Hippocampal formation (tissue), 2 donors: Measurements from ENCODE around the gene NAMPT.
"Not testable (repeated sequence)": the region's sequence is repeated elsewhere in the genome, so short reads cannot be mapped to it uniquely, and the experiment has no call there.

Experiments
- DNase-seq, 2 donors: peaks; one replicate each; lab custom pipeline; 2025; lab: John Stamatoyannopoulos, UW

The NAMPT gene

DNA sequence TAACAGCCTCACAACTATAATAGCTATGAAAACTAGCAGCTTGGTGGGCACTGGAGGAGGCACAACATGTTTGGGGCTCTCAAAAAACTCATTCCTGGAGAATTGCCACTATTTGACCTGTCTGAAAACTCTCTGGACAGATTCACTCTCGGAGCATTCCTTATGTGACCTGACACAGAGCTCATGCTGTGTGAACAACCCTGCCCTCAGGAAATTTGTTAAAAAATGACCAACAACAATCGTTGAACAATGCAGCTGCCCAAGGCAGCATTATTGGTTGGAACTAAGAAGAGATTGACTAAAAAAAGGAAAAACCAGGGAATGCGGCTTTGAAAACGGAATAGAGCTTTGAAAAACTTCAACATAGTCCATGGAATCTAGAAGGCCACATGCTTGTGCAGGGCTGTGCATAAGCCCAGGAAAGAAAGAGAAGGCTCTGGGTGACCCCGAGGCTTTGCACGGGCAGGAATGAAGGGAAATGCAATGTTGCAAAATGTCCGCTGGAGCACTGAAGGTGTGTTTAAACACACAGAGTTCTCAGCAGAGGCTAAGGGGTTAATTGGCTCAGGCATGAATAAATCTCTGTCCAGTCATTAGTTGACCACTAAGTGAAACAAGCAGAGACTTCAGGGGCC is 52.8 kb downstream of the NAMPT start:
- DNase-seq, result no peak

DNA sequence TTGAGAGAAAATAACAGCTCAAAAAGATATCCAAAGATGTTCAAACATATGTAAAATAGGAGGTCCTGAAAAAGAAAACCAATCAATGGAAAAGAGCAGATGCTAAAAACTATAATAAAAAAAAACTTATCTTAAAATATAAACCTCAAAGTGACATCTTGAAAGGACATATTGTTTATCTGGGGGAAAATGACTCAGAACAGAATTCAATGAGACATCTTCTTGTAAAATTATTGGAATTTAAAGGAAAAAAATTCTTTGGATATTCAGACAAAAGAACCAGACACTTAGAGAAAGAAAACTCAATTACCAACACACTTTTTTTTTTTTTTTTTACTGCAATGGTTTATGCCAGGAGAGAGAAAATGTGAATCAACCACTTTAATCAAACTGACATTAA is 58.9 kb downstream of the NAMPT start:
- DNase-seq, result no peak

DNA sequence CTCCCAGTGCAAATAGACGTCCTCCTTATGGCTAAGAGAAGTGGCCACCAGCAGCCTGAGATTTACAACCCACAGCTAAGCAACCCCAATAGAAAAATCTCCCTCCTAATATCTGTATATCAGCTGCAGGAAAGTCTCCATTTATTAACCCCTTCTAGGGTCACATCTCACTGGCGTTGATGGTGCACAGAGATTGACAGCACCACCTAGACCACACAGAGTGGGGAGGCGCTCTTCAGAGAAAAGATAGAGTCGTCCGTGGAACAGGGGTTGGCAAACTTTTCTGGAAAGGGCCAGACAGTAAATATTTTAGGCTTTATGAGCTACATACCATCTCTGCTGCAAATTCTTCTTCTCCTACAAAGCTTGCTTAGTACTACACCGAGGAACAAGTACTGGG is 60.0 kb downstream of the NAMPT start:
- DNase-seq, result no peak

DNA sequence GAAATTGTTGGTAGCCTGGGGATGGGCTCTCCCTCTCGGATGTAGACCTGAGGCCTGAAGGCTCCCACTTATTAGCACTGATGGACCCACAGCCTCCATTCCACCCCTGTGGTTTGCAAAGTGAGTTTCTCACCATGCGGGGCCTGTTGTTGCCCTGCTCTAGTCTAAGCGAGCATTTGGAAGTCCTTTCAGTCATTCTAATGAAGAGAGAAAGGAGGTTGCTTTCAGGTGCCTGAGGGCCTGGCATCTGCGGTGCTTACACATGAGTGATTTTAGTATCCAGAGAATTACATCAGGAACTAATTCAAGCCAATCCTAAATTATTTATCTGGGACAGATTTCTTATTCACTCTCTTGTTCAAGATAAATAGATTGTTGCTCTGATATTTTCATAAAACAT is 61.6 kb downstream of the NAMPT start:
- DNase-seq, result no peak

DNA sequence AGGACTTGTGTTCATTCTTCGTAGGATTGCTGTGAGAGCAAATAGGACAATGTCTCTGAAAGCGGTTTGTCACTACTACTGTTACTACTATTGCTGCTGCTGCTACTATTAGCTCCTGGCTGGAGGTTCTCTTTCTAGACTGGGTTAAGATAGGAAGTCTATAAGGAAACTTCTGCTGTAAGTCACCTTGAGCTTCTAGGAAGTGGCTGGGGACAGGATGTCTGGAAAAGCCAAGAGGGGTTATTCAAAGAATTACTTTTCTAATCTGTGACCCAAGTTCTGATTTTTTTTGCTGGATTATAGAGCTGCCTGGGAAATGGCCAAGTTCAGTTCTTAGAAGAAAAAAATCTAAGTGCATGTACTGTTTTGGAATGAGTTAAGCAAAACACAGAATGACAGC is 62.2 kb downstream of the NAMPT start:
- DNase-seq, result no peak

DNA sequence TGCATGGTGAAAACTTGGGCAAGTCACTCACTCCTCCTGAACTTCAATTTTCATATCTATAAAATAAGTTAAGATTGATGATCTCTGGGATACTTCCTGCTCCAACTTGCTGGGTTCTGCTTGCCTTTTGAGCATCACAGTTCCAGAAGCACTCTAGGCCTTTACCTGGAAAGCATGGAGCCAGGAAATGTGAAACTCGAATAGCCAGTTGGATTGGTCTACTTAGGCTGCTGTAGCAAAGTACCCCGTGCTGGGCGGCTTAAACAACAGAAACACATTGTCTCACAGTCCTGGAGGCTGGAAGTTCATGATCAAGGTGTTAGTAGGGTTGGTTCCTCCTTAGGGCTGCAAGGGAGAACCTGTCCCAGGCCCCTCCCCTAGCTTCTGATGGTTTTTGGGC is 64.5 kb downstream of the NAMPT start:
- DNase-seq, result no peak

DNA sequence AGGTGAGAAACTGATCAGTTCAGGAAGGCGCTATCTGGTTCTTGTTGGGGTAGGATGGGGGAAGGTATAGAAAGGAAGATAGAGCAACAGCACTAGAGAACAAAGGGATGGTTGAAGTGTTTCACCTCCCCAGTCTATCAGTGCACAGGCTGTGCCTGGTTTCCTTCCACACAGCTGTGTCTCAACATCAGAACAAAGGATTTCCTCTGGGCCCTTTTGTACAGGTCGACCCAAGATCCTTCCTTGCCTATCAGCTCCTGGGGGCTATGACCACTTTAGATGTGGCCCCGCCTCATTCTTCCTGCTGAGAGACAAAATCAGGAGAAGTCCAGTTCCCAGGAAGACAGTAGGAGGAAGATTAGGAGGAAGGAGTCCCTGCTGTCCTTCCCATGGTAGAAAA is 65.6 kb downstream of the NAMPT start:
- DNase-seq, result no peak

DNA sequence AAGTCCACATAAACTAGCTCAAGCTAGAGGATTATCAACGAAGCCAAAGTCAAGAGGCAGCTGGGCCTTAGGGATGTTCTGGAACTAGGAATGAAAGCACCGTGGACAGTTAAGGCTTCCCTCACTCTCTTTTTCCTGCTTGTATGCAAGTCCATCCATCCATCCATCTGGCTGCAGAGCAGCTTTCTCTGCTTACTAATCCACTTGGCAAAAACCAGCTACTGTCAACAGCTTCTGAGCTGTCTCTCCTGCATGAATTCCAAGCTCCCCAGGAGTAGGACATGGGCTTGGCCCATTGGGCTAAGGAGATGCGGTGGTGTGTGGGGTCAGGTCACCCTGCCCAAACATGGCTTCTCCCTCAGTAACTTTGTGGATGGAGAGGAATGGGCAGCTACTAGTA is 66.2 kb downstream of the NAMPT start:
- no peak for DNase-seq

DNA sequence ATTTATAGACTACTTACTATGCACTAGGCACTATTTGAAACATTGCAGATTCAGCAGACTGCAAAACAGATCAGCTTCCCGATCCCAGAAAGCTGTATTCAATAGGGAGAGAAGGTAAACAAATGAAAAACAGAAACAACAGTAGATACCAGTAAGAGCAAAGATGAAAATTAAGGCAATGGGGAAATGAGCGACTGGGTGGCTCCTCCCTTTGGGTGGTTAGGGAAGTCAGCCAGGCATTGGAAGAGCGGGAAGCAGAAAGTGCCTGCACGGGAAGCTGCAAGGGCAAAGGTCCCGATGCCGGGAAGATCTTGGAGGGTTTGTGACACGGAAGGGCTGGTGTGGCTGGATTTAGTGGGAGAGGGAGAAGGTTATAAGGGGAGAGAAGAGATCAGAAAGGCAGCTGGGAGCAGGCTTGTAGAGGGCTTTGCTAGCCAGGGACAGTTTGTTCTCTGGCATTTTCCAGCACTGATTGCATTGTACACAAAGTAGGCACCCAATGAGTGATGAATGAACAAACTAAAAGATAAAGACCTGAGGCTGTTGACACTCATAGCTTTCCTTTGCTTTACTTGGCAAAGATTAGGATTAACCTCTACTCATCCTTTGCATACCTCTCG is 67.8 kb downstream of the NAMPT start:
- no peak for DNase-seq

DNA sequence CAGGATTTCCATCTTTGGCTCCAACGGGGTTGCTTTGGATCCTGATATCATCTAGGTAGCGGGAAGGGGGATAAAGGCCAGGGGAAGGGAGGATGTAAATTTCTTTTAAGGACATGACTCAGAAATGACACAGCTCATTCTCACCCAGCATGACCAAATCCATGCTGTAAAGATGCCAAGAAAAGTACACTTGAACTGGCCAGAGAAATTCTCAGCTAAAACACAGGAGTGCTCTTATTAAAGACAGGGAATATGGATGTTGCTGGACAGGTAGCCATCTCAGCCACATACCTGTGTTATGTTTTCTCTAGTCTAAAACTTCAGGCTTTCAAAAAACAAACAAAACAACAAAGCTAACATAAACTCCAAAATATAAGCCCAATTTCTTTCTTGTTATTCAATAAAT is 68.3 kb downstream of the NAMPT start:
- no peak for DNase-seq

DNA sequence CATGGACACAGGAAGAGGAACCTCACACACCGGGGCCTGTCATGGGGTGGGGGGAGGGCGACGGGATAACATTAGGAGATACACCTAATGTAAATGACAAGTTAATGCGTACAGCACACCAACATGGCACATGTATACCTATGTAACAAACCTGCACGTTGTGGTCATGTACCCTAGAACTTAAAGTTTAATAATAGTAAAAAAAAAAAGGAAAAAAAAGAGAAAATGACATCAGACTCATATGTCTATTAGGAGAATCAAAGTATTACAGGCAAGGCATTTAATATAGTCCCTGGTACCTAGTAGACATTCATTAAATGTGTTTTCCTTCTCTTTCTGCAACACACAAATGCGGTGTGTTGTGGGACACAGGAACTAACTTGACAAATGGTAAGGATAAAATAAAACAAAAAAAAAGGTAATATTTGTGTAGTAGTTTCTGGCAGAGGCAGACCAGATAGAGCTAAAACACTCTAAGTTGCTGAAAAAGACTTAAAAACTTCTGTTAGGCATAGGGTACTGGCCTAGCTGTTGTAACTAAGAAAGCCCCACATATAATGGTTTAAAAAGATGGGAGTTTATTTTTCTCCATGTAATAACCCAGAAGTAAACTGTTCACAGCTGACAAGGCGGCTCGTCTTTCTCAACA is 68.8 kb downstream of the NAMPT start:
- DNase-seq, result no peak

DNA sequence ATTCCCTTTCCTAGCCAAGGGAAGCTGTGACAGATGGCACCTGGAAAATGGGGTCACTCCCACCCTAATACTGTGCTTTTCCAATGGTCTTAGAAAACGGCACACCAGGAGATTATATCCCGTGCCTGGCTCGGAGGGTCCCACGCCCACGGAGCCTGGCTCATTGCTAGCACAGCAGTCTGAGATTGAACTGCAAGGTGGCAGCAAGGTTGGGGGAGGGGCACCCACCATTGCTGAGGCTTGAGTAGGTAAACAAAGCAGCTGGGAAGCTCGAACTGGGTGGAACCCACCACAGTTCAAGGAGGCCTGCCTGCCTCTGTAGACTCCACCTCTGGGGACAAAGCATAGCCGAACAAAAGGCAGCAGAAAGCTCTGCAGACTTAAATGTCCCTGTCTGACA is 75.8 kb downstream of the NAMPT start:
- not testable (repeated sequence) for DNase-seq

DNA sequence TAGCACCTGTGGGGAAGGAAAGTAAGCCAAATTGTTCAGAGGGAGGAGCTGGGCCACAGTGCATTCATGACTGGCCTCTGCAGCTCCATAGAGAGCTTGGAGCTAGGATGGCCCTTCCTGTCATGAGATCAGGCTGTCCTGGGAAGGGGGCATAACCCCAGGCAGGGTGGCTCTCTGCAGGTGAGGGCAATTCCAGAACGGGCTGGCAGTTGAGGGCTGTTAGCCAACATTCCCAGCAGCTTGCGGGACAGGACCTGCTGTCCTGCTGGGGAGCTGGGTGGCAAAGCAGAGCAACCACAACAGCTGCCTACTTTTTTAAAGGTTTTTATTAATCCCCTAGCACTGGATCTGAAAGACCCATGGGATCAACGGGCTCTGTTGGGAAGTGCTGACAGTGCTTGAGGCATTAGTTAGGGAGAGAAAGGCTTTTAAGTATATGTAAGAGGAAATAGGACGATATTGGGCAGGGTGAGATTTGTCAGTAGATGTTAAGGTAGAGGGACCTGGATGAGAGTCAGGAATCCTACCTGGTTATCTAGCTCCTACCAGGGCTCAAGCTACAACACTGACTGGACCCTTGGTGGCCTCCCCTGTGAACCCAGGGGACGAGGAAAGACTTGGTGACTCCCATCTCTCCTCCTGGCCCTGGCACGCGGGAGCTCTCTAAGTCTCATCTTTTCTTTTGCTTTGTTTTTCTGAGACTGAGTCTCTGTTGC is 77.8 kb downstream of the NAMPT start:
- DNase-seq, result no peak

DNA sequence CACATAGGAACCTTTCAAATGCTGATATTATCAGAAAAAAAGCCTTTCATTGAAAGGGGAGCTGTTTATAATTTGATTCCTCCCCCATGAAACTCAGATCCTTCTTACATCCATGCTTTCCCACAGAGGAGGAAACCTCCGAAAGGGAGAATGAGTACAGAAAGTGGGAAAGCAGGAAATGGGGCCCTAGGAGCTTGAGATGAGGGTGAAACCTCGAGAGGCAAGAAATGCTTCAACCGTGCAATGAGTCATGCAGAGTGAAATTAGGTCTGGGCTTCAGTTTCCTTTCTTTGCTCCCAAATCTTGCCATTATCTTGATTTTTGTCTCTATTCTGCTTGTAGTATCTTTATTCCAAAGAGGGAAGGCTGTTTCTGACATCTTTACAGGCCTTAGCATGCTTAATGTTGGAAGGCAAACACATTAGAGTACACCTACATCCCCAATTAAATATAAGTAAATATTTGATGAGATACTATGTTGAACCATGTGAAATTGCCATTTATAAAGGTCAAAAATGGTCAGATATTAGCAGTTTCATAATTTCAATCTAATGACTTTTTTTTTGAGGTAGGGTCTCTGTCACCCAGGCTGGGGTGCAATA is 79.1 kb downstream of the NAMPT start:
- DNase-seq, result no peak

DNA sequence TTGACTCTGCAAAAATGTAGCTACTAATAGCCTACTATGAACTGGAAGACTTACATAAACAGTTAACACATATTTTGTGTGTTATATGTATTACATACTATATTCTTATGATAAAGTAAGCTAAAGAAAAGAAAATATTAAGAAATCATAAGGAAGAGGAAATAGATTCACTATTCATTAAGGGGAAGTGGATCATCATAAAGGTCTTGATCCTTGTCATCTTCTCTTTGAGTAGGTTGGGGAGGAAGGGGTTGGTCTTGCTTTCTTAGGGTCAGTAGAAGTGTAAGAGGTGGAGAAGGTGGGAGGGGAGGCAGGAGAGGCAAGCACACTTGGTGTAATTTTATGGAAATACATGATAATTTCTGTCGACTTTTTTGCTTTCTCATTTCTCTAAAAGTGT is 81.3 kb downstream of the NAMPT start:
- no peak for DNase-seq

DNA sequence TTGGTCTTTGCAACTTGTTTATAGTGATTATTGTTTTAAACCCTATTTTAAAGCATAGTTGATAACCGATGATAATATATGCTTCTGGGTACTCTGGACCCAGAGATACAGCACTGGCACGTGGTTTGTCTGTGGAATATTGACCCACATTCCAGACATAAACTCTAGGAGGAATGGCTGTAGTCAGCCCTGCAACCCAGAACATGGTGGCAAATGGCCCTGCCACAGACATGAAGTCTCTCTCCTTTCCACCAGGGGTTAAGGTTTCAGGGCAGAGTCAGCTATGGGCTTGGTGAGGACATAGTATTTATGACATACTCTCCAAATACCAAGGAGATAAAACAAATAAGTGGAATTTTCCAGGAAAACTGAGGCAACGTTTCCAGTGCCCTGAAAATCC is 83.6 kb downstream of the NAMPT start:
- no peak for DNase-seq

DNA sequence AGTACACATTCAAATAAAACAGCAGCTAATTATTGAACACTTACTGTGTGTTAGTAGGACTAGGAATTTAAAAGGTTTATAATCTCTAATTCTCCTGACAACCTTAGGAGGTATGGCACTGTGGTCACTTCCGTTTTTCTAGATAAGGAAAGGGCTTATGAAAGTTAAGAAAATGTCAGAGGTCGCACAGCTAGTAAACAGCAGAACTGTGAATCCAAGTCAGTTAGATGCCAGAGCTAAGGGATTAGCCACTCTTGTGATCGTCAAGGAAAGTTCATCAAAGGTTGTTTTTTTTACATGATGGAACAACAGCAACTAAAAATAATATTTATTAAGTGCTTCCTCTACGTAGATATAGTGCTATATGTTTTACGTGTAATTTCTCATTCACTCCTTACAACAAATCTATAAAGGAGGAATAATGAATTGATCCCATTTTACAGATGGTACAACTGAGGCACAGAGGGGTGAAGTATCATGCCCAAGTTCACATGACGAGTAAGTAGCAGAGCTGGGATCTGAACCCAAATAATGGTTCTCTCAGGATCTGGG is 84.9 kb downstream of the NAMPT start:
- DNase-seq, result no peak

DNA sequence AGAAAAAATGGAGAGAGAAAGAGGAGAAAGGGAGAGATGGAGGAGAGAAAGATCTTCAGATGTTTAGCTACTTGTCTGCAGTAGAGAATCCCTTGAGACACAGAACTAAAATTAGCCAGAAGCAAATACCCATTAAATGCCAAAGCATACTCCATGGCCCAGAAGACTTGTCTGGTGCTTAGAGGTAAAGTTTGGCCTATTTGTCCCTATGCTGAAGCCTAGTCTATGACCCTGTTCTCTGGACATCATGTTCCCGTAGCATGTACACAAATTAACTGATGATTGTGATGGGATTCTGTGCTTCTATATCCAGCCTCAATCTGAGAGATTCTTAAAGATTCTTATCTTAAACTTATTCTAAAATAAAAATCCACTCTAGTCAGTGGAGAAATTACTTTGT is 85.8 kb downstream of the NAMPT start:
- no peak for DNase-seq
